HL-60/S4 treated with phorbol 12-myristate 13-acetate at 8.2 ng/mL for 4 days and 3 days (cell line): Measurements from ENCODE around the gene TNNI2.
"Not testable (repeated sequence)": the region's sequence is repeated elsewhere in the genome, so short reads cannot be mapped to it uniquely, and the experiment has no call there.

ENCODE experiments used
- in situ Hi-C: fragments of 300-500 bp; cut with MboI; formaldehyde crosslinking; loops from 2 replicates; pipeline ENCODE4 v1.15.0; 2022; ENCODE audit warnings: low sequenced_read_pairs

Gene TNNI2

GRCh38 chr11:1882265-1883238 is 43.8 kb downstream of the TNNI2 start:
- in situ Hi-C loops = no loop called here

- in situ Hi-C loops = no loop called here
Observed at GRCh38 chr11:1883346-1884302, 44.8 kb downstream of the TNNI2 start.

GRCh38 chr11:1884303-1884700 is 45.5 kb downstream of the TNNI2 start:
- in situ Hi-C loops = no loop called here

- in situ Hi-C loops = not testable (repeated sequence)
Observed at GRCh38 chr11:1886551-1886950, 47.8 kb downstream of the TNNI2 start.

GRCh38 chr11:1887451-1888346 is 48.9 kb downstream of the TNNI2 start:
- in situ Hi-C loops = no loop called here

- in situ Hi-C loops = no loop called here
Observed at GRCh38 chr11:1888347-1888753, 49.6 kb downstream of the TNNI2 start.

GRCh38 chr11:1888811-1889210 is 50.0 kb downstream of the TNNI2 start:
- in situ Hi-C loops = no loop called here

- in situ Hi-C loops = no loop called here
Observed at GRCh38 chr11:1889224-1889930, 50.6 kb downstream of the TNNI2 start.

GRCh38 chr11:1889941-1890855 is 51.4 kb downstream of the TNNI2 start:
- in situ Hi-C loops = no loop called here
